GM21723 (cell line): ENCODE results near the gene LENEP.

ENCODE experiments used
- ATAC-seq: cut with Tn5 transposase; IDR thresholded peaks from one replicate; pipeline ENCODE4 v1.9.1; 2021; ENCODE audit warnings: mild to moderate bottlenecking, moderate library complexity; ENCODE audit not compliant: unreplicated experiment

The LENEP gene

GRCh38 chr1:155026154-155026553, 32.8 kb downstream of the LENEP start:
- no peak for ATAC-seq

GRCh38 chr1:155026588-155026987, 33.2 kb downstream of the LENEP start:
- no peak for ATAC-seq

GRCh38 chr1:155029513-155030242, 36.3 kb downstream of the LENEP start:
- ATAC-seq: no peak

GRCh38 chr1:155030243-155030795, 36.9 kb downstream of the LENEP start:
- no peak for ATAC-seq

GRCh38 chr1:155030899-155031298, 37.5 kb downstream of the LENEP start:
- ATAC-seq: no peak

- no peak for ATAC-seq
These were observed 39.5 kb downstream of the LENEP start for GRCh38 chr1:155032886-155033285.

GRCh38 chr1:155033524-155033923, 40.1 kb downstream of the LENEP start, which contains the start of the genes DCST1 and DCST2:
Gene DCST1 (plus strand): TSS chr1:155033824. CDS start chr1:155034037, 213 bp downstream.
Gene DCST2 (minus strand): TSS chr1:155033781. CDS start chr1:155033701, 80 bp downstream.
- no peak for ATAC-seq

GRCh38 chr1:155034318-155035208, 41.2 kb downstream of the LENEP start:
- no peak for ATAC-seq

GRCh38 chr1:155035936-155036335, 42.5 kb downstream of the LENEP start:
- no peak for ATAC-seq

- ATAC-seq: no peak
These were observed 43.7 kb downstream of the LENEP start for GRCh38 chr1:155037043-155037442.

GRCh38 chr1:155037851-155038441, 44.6 kb downstream of the LENEP start:
- no peak for ATAC-seq

- ATAC-seq: no peak
These were observed 45.4 kb downstream of the LENEP start for GRCh38 chr1:155038602-155039307.

GRCh38 chr1:155039308-155039669, 45.9 kb downstream of the LENEP start:
- ATAC-seq: no peak

- no peak for ATAC-seq
These were observed 47.1 kb downstream of the LENEP start for GRCh38 chr1:155040358-155041093.

- ATAC-seq: no peak
These were observed 49.4 kb downstream of the LENEP start for GRCh38 chr1:155042789-155043188.

GRCh38 chr1:155043301-155043702, 49.9 kb downstream of the LENEP start:
- ATAC-seq: no peak

- no peak for ATAC-seq
These were observed 50.4 kb downstream of the LENEP start for GRCh38 chr1:155043793-155044192.
